ENCODE results near the gene PPP2R5E. TPM values are rescaled to one million over a fixed set of nuclear protein-coding genes. Genes with fewer than 3 reads are reported as not detected.

Gene PPP2R5E
- total RNA-seq, 2 experiments from 2014 or later = 39.5 to 39.8 TPM

DNA sequence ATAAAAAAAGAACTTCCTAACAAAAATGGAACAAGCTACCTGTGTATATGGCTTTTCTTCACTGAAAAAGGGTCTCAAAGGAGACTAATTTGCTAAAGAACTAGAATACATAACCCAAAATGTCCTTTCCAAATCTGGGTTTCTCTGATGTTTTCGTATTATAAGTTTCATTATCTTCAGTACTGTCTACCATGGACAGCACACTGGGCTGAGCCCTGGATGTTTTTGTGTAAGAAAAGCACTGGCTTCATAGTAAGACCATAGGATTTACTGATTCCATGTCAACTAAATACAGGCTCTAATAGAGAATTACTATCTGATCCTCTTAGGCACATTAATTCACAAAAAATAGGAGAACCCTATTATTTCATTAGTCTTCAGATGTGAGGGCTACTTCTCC, 130.2 kb downstream of the PPP2R5E start:
- CTCF ChIA-PET = no interaction called here
- no peak overlapping the region for H3K27ac Mint-ChIP-seq
- H3K4me3 Mint-ChIP-seq = no peak overlapping the region
- H3K36me3 Mint-ChIP-seq (ENCODE audit: low read depth) = peaks cover 29% of the 10 kb centered on the region
- intact Hi-C loops (cut with micrococcal nuclease) = no loop called here
- POLR2A ChIA-PET = no interaction called here
- no peaks in the 10 kb centered on the region for H3K4me1 Mint-ChIP-seq (ENCODE audit: low read depth)
- DNase-seq = no peak
- TF ChIP-seq, protein P1, sequence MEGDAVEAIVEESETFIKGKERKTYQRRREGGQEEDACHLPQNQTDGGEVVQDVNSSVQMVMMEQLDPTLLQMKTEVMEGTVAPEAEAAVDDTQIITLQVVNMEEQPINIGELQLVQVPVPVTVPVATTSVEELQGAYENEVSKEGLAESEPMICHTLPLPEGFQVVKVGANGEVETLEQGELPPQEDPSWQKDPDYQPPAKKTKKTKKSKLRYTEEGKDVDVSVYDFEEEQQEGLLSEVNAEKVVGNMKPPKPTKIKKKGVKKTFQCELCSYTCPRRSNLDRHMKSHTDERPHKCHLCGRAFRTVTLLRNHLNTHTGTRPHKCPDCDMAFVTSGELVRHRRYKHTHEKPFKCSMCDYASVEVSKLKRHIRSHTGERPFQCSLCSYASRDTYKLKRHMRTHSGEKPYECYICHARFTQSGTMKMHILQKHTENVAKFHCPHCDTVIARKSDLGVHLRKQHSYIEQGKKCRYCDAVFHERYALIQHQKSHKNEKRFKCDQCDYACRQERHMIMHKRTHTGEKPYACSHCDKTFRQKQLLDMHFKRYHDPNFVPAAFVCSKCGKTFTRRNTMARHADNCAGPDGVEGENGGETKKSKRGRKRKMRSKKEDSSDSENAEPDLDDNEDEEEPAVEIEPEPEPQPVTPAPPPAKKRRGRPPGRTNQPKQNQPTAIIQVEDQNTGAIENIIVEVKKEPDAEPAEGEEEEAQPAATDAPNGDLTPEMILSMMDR (IDR thresholded peaks at IDR 0.05) = no peak
- H3K9me3 Mint-ChIP-seq = no peaks in the 10 kb centered on the region
- H3K27me3 Mint-ChIP-seq = no peaks in the 10 kb centered on the region
- no peak for ATAC-seq

DNA sequence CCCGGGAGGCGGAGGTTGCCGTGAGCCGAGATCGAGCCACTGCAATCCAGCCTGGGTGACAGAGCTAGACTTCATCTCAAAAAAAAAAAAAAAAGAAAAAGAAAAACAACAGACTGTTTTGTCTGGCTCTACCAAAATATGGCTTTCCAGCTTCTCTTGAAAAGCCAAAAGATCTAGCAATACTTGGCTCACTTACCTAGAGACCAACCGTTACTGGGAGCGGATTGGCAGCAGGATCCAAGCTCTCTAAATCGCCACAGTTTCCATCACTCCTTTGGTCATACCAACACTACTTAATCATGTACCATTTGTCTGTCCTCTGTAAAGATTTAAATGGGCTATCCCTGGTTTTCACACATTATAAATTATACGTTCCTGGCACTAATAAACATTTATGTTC, 136.8 kb downstream of the PPP2R5E start:
- Mint-ChIP-seq H3K4me1 (ENCODE audit: low read depth) (peaks cover 10% of the 10 kb centered on the region), H3K27ac (no peak overlapping the region), H3K36me3 (ENCODE audit: low read depth) (peaks cover 17% of the 10 kb centered on the region), H3K4me3 (no peak overlapping the region), H3K9me3 (no peaks in the 10 kb centered on the region), H3K27me3 (no peaks in the 10 kb centered on the region)
- ChIA-PET CTCF (interaction anchor here (1.9 kb wide), 1 partner anchor 17 kb away, joined by 8 read pairs; no protein-coding TSS in a partner anchor), POLR2A (no interaction called here)
- intact Hi-C loops (cut with micrococcal nuclease) = no loop called here
- ATAC-seq (no peak), DNase-seq (no peak)
- TF ChIP-seq, protein P1 (IDR thresholded peaks at IDR 0.05) = no peak

DNA sequence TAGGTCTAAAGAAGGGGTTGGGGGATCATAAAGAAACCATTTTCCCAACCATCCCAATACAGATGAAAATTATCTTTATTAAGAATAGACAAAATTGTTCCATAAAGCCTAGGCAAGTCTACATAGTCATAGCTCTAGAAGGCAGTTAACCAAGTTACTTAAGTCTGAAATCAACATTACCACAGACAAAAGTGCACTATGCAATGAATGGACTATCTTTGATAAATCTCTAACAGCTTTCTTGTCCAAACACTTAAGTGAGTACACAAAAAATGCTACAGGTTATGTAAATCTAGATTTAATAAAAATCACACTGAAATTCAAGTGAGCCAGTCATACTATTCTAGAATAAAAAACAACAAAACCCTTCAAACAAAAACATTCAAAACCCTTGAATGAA, 137.5 kb downstream of the PPP2R5E start:
- H3K4me3 Mint-ChIP-seq = no peak overlapping the region

DNA sequence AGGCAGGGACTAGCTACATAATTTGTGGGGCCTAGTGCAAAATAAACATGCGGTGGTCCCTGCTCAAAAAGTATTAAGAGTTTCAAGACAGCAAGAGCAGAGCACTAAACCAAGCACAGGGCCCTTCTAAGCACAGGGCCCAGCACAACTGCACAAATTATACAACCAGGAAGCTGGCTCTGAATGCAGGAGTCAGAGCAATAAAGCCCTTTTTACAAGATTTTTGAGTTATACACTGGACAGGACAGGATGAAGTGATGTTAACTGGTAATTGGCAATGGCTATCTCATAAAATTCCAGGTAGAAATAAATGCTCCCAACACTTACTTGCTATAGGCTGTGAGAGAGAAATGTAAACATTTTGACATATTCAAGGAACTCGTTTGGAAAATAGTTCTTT, 138.3 kb downstream of the PPP2R5E start:
- H3K27me3 Mint-ChIP-seq = no peaks in the 10 kb centered on the region
- H3K27ac Mint-ChIP-seq = no peak overlapping the region
- ChIA-PET POLR2A (no interaction called here), CTCF (interaction anchor here (0.8 to 1.9 kb wide), 3 partner anchors 16 to 139 kb away, joined by 3 to 8 read pairs (median 3); no protein-coding TSS in a partner anchor)
- peaks cover 10% of the 10 kb centered on the region for H3K36me3 Mint-ChIP-seq (ENCODE audit: low read depth)
- no peak overlapping the region for H3K4me3 Mint-ChIP-seq
- H3K9me3 Mint-ChIP-seq = no peaks in the 10 kb centered on the region
- no peak for DNase-seq
- ATAC-seq = no peak
- intact Hi-C loops (cut with micrococcal nuclease) = no loop called here
- TF ChIP-seq, protein P1 (IDR thresholded peaks at IDR 0.05) = no peak
- peaks cover 14% of the 10 kb centered on the region for H3K4me1 Mint-ChIP-seq (ENCODE audit: low read depth)

More for the DNA sequence above, 137.5 kb downstream of the PPP2R5E start:
- H3K4me1 Mint-ChIP-seq (ENCODE audit: low read depth) = peaks cover 14% of the 10 kb centered on the region
- H3K9me3 Mint-ChIP-seq = no peaks in the 10 kb centered on the region
- ChIA-PET POLR2A (no interaction called here), CTCF (interaction anchor here (0.8 to 1.9 kb wide), 3 partner anchors 17 to 139 kb away, joined by 3 to 8 read pairs (median 3); no protein-coding TSS in a partner anchor)
- TF ChIP-seq, protein P1 (IDR thresholded peaks at IDR 0.05) = no peak
- intact Hi-C loops (cut with micrococcal nuclease) = no loop called here
- no peak overlapping the region for H3K27ac Mint-ChIP-seq
- no peak for DNase-seq
- H3K27me3 Mint-ChIP-seq = no peaks in the 10 kb centered on the region
- no peak for ATAC-seq
- peaks cover 14% of the 10 kb centered on the region for H3K36me3 Mint-ChIP-seq (ENCODE audit: low read depth)

DNA sequence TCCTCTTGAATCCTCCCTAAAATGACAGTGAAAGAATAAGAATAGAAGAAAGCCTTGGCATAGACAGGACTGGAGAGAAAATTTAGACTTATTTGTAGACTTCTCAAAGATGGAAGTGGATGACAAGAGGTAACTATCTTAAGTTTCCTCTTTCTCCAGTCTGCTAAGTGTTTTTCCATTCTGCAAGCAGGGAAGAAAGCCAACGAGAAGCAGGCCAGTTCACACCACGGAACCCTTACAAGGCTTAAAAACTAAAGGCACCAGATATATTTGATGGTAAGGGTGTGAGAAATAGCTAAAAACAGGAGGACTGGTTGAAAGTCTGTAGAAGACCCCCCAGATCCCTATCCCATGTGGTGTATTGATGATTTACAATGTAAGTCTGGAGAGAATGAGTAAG, 141.5 kb downstream of the PPP2R5E start:
- Mint-ChIP-seq H3K27ac (no peak overlapping the region), H3K4me1 (ENCODE audit: low read depth) (peaks cover 17% of the 10 kb centered on the region), H3K36me3 (ENCODE audit: low read depth) (peaks cover 14% of the 10 kb centered on the region), H3K9me3 (peaks cover 3% of the 10 kb centered on the region), H3K4me3 (no peak overlapping the region), H3K27me3 (no peaks in the 10 kb centered on the region)
- ATAC-seq (no peak), DNase-seq (no peak)
- CTCF ChIA-PET = interaction anchor here (1.3 kb wide), 1 partner anchor 13 kb away, joined by 4 read pairs; no protein-coding TSS in a partner anchor
- POLR2A ChIA-PET = no interaction called here
- intact Hi-C loops (cut with micrococcal nuclease) = no loop called here
- TF ChIP-seq, protein P1 (IDR thresholded peaks at IDR 0.05) = no peak

All from activated CD8-positive, alpha-beta T cell treated with anti-CD3 and anti-CD28 coated beads for 36 hours (primary cell).